DOHH2 (cell line): ENCODE results near the gene RASSF4.

ENCODE experiments used
- EZH2phosphoT487 ChIP-seq: fragments of 200-600 bp; sonication (generic); IDR thresholded peaks from 2 replicates; pipeline ENCODE4 v1.6.1; 2017; ENCODE audit warnings: borderline replicate concordance, mild to moderate bottlenecking, antibody characterized with exemption, low read length, moderate library complexity, mixed read lengths
- TF ChIP-seq, protein P1 (sequence below): fragments of 200-600 bp; sonication (generic); IDR thresholded peaks from one replicate; pipeline ENCODE4 v1.5.1; 2014; ENCODE audit warnings: antibody characterized with exemption, mild to moderate bottlenecking, low read depth, low read length; ENCODE audit not compliant: poor library complexity, severe bottlenecking

DNA sequence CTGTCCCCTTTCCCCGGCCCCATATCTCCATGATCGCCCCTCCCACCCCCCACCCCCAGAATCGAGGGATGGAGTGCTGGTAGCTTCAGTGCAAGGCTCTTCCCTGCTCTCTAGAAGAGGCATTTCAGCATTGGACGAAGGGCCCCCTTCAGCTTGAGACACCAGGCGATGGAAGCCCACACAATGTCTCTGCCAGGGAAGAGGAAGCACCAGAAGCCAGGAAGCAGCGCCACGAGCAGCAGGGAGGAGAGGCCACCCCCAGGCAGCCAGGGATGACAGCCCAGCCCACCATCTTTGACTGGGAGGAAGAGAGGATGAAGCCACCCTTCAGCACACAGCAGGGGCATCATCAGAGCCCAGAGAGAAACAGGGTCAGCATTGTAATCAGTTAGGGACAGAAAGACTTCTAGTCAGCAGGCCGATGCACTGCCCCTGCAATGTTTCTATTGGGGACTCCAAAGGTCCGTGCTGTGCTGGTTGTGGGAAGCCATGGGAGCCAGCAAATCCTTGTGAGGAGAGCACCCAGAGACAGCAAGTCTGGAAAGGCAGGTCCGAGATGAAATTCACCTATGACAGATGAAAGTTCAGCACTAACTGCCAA is 32.8 kb upstream of the RASSF4 start:
- TF ChIP-seq, protein P1, sequence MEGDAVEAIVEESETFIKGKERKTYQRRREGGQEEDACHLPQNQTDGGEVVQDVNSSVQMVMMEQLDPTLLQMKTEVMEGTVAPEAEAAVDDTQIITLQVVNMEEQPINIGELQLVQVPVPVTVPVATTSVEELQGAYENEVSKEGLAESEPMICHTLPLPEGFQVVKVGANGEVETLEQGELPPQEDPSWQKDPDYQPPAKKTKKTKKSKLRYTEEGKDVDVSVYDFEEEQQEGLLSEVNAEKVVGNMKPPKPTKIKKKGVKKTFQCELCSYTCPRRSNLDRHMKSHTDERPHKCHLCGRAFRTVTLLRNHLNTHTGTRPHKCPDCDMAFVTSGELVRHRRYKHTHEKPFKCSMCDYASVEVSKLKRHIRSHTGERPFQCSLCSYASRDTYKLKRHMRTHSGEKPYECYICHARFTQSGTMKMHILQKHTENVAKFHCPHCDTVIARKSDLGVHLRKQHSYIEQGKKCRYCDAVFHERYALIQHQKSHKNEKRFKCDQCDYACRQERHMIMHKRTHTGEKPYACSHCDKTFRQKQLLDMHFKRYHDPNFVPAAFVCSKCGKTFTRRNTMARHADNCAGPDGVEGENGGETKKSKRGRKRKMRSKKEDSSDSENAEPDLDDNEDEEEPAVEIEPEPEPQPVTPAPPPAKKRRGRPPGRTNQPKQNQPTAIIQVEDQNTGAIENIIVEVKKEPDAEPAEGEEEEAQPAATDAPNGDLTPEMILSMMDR = no peak
- no peak for TF ChIP-seq EZH2phosphoT487
